HepG2 (cell line): ENCODE measurements around the gene ZNF582. TPM values are rescaled to one million over a fixed set of nuclear protein-coding genes. Genes with fewer than 3 reads are reported as not detected.

Experiments used
- DR1 ChIP-seq: sonication (generic); formaldehyde crosslinking; IDR thresholded peaks from 2 replicates; pipeline ENCODE4 v1.8.0; 2021; ENCODE audit warnings: mild to moderate bottlenecking, missing genetic modification reagents, inconsistent platforms
- NFYB ChIP-seq: sonication (generic); formaldehyde crosslinking; IDR thresholded peaks from 2 replicates; pipeline ENCODE4 v1.4.0; 2020; ENCODE audit warnings: missing genetic modification reagents
- ZFP41 ChIP-seq: sonication (generic); formaldehyde crosslinking; IDR thresholded peaks from 2 replicates; pipeline ENCODE4 v1.4.0; 2020; ENCODE audit warnings: mild to moderate bottlenecking, missing genetic modification reagents, borderline replicate concordance
- ZNF580 ChIP-seq: IDR thresholded peaks from 2 replicates; pipeline ENCODE4 v1.6.1; 2016; ENCODE audit warnings: low read depth, borderline replicate concordance
- polyA plus RNA-seq, 8 experiments: library from polyadenylated mRNA; depleted of rRNA in 3 of 8; stranded (reverse) in 7 of 8; unstranded in 1 of 8; fragments of >200 nt; fragmentation: Illumina TruSeq in 4 of 8; extraction: Trizol in 4 of 8; gene quantifications; 2 replicates each; pipeline versions ENCODE4 v1.2.1 to v1.2.3, GENCODE V29; 2011 to 2016; ENCODE audit warnings: low read depth in 4 of 8, missing spikeins in 1 of 8, mixed read lengths in 1 of 8; ENCODE audit not compliant: insufficient read depth in 1 of 8
- total RNA-seq, 5 experiments: library from RNA; depleted of rRNA; stranded (reverse); fragments of >200 nt; fragmentation: Illumina TruSeq; extraction: Trizol; gene quantifications; 2 replicates each; pipeline ENCODE4 v1.2.3, GENCODE V29; 2016; ENCODE audit warnings: low read depth in 1 of 5
- TF ChIP-seq, protein P1 (sequence below): IDR thresholded peaks from 2 replicates; pipeline ENCODE4 v1.6.1; 2016; ENCODE audit warnings: missing genetic modification reagents, missing compliant biosample characterization
- TF ChIP-seq, protein P2 (sequence below): sonication (generic); formaldehyde crosslinking; IDR thresholded peaks from 2 replicates; pipeline ENCODE4 v1.8.1; 2023; ENCODE audit warnings: missing genetic modification reagents, mild to moderate bottlenecking, borderline replicate concordance
- TF ChIP-seq, protein P3 (sequence below): sonication (generic); formaldehyde crosslinking; IDR thresholded peaks from 2 replicates; pipeline ENCODE4 v1.8.1; 2022; ENCODE audit warnings: low read depth, mild to moderate bottlenecking, missing genetic modification reagents
- TF ChIP-seq, protein P4 (sequence below): sonication (generic); formaldehyde crosslinking; IDR thresholded peaks from 2 replicates; pipeline ENCODE4 v1.5.0; 2020; ENCODE audit warnings: mild to moderate bottlenecking, missing genetic modification reagents, borderline replicate concordance

ZNF582 gene
- total and polyA plus RNA-seq, 2 of the 13 experiments (the other 11 are each of a cell fraction or from before 2014, with no cell fraction given), result 0.83 to 1.6 TPM

DNA sequence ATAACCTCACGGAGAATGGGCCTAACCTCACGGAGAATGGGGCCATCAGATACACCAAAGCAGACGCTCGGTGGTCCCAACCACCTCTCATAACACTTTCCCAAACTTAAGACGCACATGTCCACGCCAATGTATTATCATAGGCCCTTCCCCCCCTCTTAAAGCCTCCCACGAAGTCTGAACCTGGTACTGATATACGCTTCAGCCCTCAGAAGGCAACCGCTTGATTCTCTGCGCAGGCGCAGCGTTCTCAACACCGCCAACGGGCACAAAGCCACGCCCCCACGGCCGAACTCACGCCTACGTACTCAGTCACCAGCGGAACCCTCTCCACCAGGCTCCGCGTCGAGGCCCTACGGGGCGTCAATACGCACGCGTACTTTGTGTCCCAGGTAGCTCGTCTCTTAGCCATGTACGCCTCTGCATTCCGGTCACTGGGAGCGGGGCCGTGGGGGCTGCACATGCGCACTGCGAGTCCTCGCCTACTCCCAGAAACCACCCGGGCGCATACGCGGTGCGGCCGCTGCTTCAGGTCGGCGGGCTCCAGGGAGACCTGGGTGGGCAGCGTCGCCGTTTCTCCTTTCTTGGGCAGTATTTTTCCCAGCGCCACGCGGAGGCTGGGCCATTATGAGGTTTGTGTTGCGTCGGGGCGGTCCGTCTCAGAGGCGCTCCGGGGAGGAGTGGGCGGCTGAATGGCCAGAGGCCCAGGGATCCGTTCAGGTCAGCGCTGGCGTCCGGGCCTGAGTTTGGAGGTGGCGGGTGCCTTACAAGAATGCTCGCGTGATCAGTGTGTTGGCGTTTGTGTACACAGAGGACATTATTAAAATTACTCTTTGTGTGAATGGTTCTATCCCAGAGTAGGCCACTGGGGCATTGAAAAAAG is 25.3 kb downstream of the ZNF582 start (continued):
- TF ChIP-seq ZNF580 (CRISPR knock-in tag), result no peak
- TF ChIP-seq, protein P1, sequence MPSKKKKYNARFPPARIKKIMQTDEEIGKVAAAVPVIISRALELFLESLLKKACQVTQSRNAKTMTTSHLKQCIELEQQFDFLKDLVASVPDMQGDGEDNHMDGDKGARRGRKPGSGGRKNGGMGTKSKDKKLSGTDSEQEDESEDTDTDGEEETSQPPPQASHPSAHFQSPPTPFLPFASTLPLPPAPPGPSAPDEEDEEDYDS (CRISPR knock-in tag), result peak; percentile 52; the same call in 1 of the 2 replicates
- TF ChIP-seq, protein P2, sequence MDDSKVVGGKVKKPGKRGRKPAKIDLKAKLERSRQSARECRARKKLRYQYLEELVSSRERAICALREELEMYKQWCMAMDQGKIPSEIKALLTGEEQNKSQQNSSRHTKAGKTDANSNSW (CRISPR knock-in tag), result peak; percentile 84; the same call in 1 of the 2 replicates
- TF ChIP-seq, protein P3, sequence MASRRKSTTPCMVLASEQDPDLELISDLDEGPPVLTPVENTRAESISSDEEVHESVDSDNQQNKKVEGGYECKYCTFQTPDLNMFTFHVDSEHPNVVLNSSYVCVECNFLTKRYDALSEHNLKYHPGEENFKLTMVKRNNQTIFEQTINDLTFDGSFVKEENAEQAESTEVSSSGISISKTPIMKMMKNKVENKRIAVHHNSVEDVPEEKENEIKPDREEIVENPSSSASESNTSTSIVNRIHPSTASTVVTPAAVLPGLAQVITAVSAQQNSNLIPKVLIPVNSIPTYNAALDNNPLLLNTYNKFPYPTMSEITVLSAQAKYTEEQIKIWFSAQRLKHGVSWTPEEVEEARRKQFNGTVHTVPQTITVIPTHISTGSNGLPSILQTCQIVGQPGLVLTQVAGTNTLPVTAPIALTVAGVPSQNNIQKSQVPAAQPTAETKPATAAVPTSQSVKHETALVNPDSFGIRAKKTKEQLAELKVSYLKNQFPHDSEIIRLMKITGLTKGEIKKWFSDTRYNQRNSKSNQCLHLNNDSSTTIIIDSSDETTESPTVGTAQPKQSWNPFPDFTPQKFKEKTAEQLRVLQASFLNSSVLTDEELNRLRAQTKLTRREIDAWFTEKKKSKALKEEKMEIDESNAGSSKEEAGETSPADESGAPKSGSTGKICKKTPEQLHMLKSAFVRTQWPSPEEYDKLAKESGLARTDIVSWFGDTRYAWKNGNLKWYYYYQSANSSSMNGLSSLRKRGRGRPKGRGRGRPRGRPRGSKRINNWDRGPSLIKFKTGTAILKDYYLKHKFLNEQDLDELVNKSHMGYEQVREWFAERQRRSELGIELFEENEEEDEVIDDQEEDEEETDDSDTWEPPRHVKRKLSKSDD (CRISPR knock-in tag), result peak; percentile 82; the same call in 1 of the 2 replicates
- no peak for TF ChIP-seq ZFP41 (CRISPR knock-in tag)
- no peak; the same call in 1 of the 2 replicates for TF ChIP-seq DR1 (CRISPR knock-in tag)
- TF ChIP-seq, protein P4, sequence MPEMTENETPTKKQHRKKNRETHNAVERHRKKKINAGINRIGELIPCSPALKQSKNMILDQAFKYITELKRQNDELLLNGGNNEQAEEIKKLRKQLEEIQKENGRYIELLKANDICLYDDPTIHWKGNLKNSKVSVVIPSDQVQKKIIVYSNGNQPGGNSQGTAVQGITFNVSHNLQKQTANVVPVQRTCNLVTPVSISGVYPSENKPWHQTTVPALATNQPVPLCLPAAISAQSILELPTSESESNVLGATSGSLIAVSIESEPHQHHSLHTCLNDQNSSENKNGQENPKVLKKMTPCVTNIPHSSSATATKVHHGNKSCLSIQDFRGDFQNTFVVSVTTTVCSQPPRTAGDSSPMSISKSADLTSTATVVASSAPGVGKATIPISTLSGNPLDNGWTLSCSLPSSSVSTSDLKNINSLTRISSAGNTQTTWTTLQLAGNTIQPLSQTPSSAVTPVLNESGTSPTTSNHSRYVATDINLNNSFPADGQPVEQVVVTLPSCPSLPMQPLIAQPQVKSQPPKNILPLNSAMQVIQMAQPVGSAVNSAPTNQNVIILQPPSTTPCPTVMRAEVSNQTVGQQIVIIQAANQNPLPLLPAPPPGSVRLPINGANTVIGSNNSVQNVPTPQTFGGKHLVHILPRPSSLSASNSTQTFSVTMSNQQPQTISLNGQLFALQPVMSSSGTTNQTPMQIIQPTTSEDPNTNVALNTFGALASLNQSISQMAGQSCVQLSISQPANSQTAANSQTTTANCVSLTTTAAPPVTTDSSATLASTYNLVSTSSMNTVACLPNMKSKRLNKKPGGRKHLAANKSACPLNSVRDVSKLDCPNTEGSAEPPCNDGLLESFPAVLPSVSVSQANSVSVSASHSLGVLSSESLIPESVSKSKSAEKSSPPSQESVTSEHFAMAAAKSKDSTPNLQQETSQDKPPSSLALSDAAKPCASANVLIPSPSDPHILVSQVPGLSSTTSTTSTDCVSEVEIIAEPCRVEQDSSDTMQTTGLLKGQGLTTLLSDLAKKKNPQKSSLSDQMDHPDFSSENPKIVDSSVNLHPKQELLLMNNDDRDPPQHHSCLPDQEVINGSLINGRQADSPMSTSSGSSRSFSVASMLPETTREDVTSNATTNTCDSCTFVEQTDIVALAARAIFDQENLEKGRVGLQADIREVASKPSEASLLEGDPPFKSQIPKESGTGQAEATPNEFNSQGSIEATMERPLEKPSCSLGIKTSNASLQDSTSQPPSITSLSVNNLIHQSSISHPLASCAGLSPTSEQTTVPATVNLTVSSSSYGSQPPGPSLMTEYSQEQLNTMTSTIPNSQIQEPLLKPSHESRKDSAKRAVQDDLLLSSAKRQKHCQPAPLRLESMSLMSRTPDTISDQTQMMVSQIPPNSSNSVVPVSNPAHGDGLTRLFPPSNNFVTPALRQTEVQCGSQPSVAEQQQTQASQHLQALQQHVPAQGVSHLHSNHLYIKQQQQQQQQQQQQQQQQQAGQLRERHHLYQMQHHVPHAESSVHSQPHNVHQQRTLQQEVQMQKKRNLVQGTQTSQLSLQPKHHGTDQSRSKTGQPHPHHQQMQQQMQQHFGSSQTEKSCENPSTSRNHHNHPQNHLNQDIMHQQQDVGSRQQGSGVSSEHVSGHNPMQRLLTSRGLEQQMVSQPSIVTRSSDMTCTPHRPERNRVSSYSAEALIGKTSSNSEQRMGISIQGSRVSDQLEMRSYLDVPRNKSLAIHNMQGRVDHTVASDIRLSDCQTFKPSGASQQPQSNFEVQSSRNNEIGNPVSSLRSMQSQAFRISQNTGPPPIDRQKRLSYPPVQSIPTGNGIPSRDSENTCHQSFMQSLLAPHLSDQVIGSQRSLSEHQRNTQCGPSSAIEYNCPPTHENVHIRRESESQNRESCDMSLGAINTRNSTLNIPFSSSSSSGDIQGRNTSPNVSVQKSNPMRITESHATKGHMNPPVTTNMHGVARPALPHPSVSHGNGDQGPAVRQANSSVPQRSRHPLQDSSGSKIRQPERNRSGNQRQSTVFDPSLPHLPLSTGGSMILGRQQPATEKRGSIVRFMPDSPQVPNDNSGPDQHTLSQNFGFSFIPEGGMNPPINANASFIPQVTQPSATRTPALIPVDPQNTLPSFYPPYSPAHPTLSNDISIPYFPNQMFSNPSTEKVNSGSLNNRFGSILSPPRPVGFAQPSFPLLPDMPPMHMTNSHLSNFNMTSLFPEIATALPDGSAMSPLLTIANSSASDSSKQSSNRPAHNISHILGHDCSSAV, result no peak
- TF ChIP-seq NFYB, result 0 out of 2 replicates have a peak, but pooled peaks have one; percentile 21
